NCI-H187 treated with DMSO at 0.1 percent for 48 hours (cell line): ENCODE measurements around the gene INO80C.

Experiments used
- DNase-seq: peaks from one replicate; lab custom pipeline; 2025; lab: John Stamatoyannopoulos, UW

Gene INO80C

DNA sequence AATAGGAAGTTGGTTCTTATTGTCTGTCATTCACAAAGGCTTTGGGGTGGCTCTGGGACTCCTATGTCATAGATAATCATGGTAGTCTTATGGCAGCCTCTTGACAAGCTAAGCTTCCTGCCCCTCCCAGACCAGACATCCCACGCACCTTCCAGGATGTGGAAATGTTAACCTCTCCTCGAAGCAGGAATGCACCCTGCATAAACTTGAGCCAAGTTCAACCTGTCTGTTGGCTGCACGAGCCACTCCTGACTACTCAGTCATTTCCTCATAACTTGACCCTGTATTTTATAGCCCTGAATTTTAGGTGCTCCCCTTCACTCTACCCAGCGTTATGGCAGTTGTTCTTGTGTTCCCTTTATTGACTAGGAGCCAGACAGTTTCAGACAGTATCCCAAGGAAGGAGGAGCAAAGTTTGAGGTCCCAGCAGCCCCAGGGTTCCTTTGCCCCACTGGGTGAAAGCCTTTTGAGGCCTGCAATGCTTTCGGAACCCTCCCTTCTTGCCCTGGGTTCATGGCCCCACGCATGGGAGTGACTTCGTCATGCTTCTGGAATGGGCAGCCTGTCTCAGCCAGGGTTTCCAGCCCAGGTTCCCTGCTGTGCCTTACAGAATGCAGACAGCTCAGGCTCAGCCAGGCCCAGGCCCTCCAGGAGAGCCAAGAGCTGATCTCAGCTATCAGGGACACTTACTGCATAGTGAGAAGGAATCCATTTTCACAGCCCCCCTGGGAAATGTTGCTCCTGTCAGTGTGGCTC lies 15.6 kb upstream of the INO80C start:
- DNase-seq, result no peak

DNA sequence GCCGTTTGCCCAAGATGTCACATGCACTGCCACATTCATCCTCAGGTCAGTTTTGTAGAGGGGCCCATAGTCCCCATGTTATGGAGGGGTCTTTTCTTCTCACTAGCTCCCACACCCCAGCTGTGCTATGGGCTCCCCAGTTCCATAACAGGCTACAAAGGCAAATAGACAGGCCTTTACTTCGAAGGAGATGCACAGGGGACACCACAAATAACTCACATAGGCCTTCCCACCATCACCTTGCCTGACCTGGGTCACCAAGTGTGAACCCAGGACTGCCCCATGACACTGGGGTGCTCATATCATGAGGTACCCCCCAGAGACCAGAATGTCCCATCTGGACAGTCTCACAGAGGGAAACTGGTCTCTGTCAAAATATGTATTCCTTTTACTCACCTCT lies 15.0 kb upstream of the INO80C start:
- DNase-seq, result no peak

DNA sequence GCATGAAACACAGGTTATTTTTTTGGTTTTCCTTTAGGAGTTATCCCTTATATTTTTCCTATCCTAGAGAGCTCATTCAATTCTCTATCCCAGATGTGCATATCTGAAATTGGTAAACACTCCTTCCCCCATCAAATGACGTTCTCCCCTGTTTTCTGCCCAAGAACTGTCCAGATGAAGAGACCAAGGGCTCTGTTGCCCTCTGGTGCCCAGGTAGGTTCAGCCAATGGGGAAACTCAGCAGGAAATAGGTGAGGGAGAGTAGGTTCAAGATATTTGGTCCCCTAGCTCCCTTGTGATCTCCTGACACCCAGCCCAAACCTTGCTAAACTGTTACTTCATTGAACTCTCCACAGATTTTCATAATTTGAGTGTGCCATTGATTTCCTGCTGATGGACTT lies 14.1 kb upstream of the INO80C start:
- DNase-seq, result no peak

DNA sequence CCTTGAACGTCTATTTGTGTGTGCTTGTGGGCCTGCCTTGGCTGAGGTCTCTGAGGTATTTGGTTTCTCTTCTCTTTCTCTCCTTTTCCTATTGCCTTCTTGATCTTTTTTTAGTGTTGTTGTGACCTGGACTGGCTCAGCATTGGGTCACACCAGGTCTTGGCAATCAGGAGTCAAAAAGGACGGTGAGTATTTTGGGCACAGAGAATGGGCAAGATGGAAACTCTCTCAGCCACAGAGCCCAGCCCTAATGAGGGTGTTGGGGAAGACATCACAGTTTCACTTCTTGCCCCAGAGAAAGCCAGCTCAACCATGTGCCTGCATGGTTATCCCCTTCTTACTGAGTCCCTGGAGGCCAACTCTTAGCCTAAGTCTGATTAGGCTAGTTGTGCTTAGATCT lies 13.7 kb upstream of the INO80C start:
- DNase-seq, result no peak

DNA sequence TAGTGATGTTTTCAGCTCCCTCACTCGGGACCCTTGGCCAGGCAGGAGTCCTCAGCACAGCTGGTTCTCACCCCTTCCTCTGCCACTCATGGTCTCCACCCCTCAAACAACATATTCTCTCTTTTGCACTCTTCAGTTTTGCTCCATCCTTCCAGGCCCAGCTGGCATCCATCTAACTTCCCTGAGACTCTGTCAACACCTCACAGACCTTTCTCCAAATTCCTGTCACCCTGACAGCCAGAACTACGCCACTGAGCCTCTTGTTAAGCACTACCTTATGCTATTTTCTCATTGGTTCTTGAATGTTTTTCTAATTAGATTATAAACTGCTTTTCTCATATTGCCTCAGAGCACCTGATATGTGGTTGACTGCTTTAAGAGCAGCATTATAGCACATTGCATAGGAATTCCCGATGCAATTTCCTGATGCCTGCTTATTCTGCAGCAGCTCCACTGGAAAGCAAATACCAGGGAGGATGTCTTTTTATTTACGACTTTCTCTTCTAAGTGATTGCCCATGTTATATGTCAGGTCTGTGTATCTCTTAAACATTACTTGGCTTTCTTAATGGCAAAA lies 12.4 kb upstream of the INO80C start:
- no peak for DNase-seq

DNA sequence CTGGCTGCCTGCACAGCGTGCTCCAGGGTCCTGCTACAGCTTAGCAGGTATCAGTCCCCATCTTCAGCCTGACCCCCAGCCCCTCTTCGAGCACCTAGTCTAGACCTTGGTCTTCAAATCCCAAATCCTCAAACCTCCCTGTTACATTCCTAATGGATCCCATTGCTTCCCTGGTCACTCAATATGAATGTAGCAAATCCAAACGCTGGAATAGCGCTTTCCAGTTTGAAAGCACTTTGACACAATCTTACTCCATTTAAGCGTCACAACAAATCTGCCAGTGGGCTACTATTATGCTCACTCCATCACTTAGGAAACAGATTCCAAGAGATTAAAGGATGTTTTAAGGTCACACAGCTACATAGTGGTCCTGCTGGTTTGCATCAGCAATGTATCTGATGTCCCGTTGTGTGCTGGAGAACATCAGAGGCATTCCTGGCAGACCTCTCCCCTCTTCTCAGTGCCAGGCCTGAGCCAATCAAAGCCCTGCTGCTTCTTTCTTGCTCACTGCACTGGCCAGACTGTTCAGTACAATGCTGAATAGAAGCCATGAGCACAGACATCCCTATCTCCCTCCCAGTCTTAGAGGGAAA lies 11.1 kb upstream of the INO80C start:
- no peak for DNase-seq

DNA sequence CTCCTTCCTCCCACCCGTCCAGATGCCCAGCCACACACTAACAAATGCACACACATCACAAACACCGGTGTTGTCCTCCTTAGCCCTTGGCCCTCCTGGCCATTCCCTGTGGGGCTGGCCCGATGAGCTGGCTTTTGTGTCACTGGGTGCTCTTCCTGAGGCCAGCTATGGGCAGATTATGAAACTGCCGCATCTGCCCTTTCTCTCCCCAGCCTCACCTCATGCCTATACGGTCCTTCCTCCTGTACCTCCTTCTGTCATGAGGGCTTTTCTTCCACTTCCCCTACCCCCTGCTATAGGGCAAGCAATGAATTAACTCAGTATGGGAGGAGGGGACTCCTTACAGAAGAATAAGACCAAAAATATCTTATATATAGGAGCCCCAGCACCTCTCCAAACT lies 10.3 kb upstream of the INO80C start:
- no peak for DNase-seq

DNA sequence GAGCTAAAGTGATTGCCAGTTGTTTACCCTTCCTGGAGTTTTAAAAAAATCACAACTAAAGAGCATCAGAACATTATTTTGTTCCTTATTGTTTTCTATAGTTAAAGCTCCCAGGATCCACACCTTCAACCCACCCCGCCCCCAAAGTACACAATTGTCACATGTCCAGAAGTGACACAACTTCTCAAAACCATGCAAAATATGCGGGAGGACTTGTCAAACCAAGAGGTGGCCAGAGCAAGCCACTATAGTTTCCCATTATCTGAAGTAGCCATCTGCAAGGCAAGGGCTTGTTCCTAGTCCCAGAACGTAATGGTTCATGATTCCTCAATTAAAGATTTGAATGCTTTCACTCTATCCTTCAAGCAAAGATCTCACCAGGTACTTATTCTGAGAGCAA lies 9.9 kb upstream of the INO80C start:
- no peak for DNase-seq

DNA sequence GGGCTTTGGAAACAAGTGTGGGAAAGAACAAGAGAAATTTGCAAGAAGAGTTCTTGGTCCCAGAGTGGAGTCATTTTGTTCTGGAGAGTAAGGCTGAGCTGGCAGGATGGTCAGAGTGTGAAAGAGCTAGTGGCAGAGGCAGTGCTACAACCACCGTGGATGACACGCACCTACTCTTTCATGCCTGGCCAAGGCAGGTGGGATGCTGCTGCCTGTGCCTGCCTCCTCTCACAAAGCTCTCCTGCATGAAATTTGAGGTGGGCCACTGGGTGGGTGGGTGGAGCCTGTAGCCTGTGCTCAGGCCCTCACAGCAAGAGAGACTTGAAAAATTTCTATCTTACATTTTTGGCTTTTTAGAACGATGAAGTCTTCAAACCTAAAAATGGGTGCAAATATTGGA lies 9.4 kb upstream of the INO80C start:
- no peak for DNase-seq

DNA sequence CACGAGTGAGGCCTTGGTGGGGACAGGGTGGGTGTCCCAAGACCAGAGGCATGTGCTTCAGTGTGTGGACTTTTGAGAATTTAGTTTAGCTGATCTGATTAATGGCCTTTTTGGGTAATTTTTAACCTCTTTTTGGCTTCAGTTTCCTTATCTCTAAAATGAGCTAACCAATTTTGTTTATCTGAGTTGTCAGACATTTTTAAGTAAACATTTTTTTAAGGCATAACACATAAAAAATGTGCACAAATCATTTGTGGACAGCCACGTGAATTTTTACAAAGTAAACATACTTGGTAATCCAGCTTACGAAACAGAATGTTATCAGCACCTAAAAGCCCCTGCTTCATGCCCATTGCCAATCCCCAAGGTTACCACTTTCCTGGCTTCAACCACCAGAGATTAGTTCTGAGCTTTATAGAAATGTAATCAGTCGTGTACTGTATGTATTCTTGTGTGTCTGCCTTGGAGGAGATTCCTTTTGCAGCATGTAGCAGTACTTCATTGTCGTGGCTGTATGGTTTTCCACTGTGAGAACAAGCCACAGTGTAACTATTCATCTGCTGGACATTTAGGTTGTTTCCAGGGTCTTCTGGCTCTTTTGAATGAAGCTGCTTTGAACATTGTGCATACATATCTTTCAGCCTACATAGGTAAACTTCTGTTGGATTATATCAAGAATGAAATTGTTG lies 8.4 kb upstream of the INO80C start:
- DNase-seq, result no peak

DNA sequence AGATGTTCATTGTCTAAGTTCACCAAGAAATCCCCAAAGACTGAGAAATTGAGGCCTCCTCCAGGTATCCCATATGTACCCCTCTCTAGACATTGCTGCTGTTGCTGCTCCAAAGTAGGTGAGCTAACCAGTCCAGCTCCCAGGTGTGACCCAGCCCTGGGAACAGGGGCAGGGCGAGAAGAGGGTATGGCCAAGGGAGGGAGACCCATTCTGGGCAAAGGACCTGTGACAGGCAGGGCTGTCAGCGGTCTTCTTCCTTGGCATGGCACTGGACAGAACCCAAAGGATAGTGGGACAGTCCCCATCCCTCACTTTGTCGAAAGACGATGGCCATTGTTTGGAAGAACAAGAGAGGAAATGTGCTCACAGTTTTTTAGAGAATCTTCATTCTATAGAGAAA lies 7.2 kb upstream of the INO80C start:
- DNase-seq, result no peak

DNA sequence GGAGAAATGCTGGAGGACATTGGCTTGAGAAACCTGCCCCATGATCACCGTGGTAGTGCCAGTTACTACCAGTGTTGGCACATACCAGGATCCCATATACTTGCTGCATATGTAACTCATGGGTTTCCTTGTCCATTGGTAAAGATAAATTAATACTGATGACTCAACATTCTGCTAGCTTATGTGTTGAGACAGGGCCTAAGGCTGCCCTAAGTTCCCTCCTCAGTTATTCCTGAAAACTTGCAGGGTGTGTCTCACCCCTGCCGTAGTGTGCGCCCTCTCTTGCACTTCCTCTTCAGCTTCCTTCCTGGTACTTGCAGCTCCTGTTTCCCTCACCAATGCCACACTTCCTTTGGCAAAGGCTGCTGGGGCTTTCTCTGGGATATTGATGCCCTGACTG lies 4.3 kb upstream of the INO80C start:
- DNase-seq, result no peak

DNA sequence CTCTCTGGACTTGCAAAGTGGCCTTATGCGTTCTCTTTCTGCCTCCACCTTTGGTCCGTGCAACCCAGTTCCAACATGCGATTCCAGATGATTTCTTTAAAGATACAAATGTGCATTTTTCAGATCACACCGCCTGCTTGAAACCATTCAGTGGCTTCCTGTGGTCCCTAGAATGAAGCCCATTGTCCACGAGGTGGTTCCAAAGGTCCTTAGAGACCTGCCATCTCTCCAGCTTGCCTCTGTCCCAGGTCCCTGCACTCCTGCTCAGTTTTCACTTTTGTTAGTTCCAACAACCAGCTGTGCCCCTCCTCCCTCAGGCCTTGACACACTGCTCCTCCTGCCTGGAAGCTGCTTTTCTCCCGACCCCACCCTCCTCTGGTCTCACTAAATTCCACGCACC lies 3.6 kb upstream of the INO80C start:
- no peak for DNase-seq

DNA sequence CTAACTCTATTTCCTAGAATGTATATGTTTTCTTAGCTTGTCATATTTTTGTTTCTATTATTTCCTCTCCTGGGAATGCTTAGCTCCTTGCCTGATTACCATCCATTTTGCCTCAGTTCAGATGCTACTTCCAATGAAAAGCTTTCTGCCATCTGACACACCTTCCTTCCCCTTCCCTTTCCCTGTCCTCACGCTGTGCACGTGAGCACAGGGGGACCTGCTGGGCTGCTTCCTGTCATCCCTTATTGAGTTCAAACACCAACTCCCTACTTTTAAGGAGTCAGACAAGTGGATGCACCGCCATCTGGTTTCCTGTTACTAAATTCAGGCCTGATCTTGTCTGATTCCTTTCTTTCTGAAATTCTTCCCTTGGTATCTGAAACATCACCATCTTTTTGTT lies 2.4 kb upstream of the INO80C start:
- DNase-seq, result no peak

DNA sequence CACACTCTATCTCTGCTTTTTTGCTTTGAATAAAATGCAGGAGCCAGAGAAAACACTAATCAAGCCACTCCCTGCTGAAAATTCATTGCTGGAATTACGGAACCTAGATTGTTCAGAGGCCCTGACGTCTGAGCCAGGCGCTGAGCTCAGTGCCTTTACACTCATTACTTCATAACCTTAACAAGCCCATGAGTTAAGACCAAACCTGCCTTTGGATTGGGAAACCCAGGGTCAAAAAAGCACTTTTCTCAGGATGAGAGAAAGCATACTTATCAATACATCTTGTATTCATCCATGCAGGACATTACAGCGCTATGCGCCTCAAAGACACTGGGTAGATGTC lies 762 bp downstream of the INO80C start:
- DNase-seq, result no peak

DNA sequence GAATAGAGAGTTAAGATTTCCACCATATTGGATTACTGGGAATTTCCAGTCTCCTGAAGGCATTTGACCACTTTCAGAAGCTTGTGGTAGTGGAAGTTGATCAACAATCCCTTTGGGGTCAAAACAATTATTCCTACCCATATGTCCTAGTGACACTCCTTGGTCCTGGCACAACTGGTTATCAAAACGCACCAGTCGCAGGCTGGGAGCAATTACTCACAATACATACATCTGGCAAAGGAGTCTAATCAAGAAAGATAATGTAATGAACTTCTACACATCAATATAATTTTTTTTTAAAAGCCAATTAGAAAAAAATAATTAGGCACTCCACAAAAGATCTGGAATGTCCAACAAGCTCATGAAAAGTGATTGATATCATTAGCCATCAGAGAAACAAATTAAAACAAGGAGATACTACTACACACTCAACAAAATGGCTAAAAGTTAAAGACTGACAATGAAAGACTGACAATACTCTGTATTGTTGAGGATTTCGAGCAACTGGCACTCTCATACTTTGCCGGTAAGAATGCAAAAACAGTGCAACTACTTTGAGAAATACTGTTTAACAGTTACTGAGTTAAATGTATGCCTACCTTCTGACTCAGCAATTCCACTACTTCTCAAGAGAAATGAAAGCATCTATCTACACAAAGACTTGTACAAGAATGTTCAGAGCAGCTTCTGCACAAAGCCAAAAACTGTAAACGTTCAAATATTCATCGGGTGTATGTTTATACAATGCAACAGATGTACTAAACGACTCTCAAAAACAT lies 2.0 kb downstream of the INO80C start:
- DNase-seq, result no peak

DNA sequence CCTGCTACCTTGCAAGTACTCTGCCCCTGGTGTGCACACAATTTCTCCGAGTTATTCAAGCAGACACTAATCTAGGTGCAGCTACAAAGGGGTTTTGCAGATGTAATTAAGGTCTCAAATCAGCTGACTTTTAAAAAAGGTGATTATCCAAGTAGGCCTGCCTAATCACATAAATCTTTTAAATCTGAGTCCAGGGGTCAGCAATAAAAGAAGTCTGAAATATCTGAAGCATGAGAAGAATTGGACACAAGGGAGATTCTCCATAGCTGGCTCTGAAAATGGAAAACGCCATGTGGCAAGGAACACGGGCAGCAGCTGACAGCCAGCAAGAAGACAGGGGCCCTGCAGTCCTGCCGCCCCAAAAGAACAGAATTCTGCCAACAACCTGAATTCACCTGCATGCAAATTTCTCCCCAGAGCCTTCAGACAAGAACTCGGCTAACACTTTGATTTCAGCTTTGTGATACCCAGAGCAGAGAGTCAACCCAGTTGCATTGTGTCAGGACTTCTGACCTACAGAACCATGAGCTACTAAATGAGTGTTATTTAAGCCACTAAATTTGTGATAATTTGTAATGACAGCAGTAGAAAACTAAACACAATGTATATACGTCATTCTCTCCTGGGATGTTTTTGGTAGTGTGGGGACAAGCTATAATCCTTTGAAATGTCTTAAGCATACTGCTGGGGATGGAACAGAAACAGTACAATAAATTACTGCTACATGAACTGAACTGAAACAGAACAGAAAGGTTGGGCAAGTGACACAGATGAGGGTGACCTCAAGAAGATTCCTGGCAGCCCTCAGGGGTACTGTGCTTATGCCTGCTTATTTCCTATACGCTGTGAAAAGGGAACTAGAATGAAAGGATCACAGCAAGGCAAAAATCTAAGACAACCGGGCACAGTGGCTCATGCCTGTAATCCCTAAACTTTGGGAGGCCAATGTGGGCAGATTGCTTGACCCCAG lies 3.2 kb downstream of the INO80C start:
- no peak for DNase-seq

DNA sequence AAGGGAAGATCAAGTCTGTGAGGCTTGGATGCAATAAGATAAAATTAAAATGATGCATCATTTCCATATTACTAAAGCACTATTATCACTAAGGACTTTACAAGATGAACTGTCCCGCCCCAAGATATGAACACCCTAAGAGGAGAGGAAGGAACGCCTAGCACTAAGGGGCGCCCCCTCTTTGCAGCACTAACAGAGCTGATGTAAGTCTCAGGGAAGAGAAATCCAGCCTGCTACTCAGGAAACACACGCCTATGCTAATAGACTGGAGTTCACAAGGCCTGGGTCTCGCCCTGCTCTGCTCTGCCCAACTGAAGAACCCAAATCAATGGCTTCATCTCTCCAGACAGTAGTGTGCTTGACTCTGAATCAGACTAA lies 6.1 kb downstream of the INO80C start:
- no peak for DNase-seq

DNA sequence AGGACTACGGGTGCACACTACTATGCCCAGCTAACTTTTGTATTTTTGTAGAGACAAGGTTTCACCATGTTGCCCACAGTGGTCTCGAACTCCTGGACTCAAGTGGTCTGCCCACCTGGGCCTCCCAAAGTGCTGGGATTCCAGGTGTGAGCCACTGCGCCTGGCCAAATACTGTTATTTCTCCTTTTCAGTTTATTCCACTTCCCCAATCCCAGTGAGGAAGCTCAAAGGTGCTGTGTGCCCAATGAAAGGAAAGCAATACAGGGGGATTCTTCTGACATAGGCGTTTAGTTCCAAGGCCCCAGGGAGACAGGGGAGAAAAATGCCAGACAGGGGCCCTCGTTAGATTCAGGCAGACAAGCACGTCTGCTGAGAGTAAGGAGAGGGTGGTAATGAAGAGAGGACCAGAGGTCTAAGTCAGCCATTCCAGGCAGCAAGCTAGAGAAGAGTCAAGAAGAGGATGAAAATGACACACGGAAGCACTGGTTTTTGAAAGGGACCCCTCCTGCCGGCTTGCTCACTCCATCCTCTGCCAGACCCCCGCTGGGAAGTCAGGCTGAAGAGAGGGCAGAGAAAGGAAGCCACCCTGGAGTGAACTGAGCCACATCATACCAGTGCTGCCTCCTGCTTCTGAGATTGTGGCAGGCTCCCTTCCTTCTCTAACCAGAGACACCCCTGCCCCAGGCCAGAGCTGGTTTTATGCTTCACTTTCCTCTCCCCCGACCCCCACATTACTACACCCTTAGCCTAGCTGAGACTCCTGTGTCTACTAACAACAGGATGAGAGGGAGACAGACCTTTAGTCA lies 6.7 kb downstream of the INO80C start:
- no peak for DNase-seq

DNA sequence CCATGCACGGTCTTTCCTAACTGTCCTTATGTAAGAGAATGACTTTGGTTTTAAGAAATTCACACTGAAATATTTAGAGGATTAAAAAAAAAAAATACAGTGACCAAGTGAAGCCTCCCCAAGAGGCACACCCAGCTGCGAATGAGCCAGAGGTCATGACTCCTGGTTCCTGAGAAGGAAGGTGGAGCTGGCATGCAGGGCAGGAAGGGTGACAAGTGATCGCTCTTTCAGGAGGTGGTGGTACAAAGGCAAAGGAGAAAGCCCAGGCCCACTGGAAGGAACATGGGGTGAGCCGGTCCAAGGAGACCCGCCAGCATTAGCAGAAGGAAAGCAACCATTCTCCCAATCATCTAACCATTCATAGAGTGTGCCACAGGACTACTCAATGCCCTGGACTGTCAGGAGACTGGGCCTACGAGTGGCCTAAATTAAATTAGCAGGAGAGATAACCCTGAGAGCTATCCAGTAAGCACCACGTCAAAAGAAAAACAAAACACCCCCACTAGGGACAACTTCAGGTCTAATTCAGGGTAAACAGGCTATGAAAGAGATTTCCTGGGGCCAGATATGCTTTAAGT lies 7.8 kb downstream of the INO80C start:
- no peak for DNase-seq
